Measurements from ENCODE around the gene FLII. TPM values are rescaled to one million over a fixed set of nuclear protein-coding genes. Genes with fewer than 3 reads are reported as not detected.

The FLII gene
- polyA plus RNA-seq, 2 donors: 218 to 258 TPM

DNA sequence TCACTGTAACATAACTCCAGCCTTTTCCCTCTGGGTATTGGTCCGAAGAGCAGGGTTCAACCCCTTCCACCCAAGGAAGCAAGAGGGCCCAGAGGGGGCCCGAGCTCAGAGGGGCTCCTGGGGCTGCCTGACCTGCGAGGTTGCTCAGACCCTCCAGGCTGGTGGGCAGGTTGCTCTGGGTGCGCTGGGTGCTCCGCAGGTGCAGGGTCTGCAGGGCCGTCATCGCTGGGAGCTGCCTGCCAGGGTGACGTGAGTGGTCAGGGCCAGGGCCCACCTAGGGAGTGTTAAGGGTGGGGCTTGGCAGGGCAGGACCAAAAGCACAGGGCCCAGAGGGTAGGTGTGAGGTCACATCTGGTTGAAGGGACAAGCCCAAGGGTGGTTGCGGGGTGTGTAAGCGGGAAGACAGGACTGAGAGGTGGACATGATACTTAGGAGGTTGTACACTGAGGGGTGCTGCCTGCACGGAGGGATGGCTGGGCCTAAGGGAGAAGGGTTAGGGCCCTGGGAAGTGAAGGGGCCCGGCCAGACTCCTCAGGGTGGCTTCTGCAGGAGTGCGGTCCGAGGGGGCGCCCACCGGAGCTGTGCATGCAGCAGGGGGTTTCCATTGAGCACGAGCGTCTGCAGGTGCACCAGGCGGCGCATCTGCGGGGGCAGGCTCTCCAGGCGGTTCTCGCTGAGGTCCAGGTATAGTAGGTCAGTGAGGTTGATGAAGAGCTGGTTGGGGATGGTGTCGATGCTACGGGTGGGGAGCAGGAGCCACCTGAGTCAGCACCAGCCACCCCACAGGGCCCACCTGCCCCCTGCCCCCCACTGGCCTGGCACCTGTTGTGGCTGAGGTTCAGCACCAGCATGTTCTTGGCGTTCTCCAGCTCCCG lies 4.4 kb downstream of the FLII start:
- peaks cover 13 to 57% of the 10 kb centered on the region in 2 donors for H3K36me3 ChIP-seq (ENCODE audit: control insufficient read depth in 2 of 2, insufficient read depth in 2 of 2, low read length in 1 of 2)
- H3K27ac ChIP-seq (ENCODE audit: low read depth in 2 of 2, low read length in 1 of 2): no peak overlapping the region
- no peaks in the 10 kb centered on the region for H3K27me3 ChIP-seq (ENCODE audit: control insufficient read depth in 1 of 2, insufficient read depth in 2 of 2, low read length in 2 of 2)
- H3K4me3 ChIP-seq (ENCODE audit: low read depth in 1 of 2, low read length in 2 of 2): no peak overlapping the region
- H3K9me3 ChIP-seq (ENCODE audit: control insufficient read depth in 2 of 2, insufficient read depth in 1 of 2, low read depth in 1 of 2, low read length in 1 of 2): no peaks in the 10 kb centered on the region
- WGBS, 2 donors: 91 to 93% methylated on average over 27 of the region's 27 CpGs
- H3K4me1 ChIP-seq (ENCODE audit: control insufficient read depth in 2 of 2, insufficient read depth in 2 of 2, low read length in 1 of 2): peaks cover 0 to 18% of the 10 kb centered on the region in 2 donors

DNA sequence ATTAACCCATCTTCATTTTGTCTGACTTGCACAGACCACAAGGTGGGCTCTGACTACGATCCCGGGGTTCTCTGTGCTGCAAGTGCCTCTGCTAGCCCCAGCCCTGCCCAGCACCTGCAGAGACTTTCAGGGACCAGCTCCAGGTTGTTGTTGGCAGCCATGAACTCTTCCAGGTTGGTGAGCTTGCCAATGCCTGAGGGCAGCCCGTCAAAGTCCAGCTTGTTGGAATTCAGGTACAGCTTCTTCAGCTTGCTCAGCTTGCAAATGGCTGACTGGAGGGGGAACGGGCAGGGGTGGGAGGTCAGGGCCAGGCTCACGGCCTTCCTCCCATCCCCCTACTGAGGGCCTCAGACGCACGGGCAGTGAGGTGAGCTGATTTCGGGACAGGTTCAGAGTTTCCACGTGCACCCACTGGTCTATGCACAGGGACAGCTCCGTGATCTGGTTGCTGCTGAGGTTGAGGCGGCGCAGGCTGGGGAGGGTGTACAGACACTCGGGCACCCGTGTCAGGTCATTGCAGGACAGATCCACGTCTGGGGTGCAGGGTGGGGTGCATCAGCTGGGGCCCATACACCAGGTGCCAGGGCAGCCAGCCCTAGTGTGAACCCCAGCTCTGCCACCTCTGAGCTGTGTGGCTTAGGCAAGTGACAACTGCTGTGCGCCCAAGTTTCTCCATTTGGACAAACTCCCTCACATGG lies 5.2 kb downstream of the FLII start:
- H3K27ac ChIP-seq (ENCODE audit: low read depth in 2 of 2, low read length in 1 of 2): no peak overlapping the region
- no peaks in the 10 kb centered on the region for H3K27me3 ChIP-seq (ENCODE audit: control insufficient read depth in 1 of 2, insufficient read depth in 2 of 2, low read length in 2 of 2)
- H3K36me3 ChIP-seq (ENCODE audit: control insufficient read depth in 2 of 2, insufficient read depth in 2 of 2, low read length in 1 of 2): peaks cover 15 to 63% of the 10 kb centered on the region in 2 donors
- peaks cover 0 to 18% of the 10 kb centered on the region in 2 donors for H3K4me1 ChIP-seq (ENCODE audit: control insufficient read depth in 2 of 2, insufficient read depth in 2 of 2, low read length in 1 of 2)
- no peaks in the 10 kb centered on the region for H3K9me3 ChIP-seq (ENCODE audit: control insufficient read depth in 2 of 2, insufficient read depth in 1 of 2, low read depth in 1 of 2, low read length in 1 of 2)
- H3K4me3 ChIP-seq (ENCODE audit: low read depth in 1 of 2, low read length in 2 of 2): no peak overlapping the region
- 64 to 74% methylated on average over 16 of the region's 16 CpGs for WGBS, 2 donors

DNA sequence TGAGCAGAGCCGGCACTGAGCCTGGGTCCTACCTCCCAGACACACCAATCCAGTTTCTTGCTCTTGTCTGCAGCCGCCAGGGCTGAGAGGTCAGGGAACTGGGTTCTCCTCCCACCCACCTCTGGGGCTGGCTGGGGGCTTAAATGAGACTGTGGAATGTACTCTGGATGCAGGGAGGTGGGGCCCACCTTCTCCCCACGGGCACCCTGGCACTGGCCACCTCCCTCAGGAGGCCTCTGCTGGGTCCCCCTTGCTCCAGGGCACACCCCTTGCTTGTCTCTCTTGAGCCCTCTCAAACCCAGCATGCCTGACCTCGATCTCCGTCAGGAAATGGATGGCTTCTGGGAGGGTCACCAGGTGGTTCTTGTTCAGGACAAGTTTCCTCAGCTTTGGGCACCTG lies 6.4 kb downstream of the FLII start:
- Histone ChIP-seq H3K27me3 (ENCODE audit: control insufficient read depth in 1 of 2, insufficient read depth in 2 of 2, low read length in 2 of 2) (no peaks in the 10 kb centered on the region), H3K4me1 (ENCODE audit: control insufficient read depth in 2 of 2, insufficient read depth in 2 of 2, low read length in 1 of 2) (peaks cover 0 to 22% of the 10 kb centered on the region in 2 donors), H3K4me3 (ENCODE audit: low read depth in 1 of 2, low read length in 2 of 2) (no peak overlapping the region), H3K36me3 (ENCODE audit: control insufficient read depth in 2 of 2, insufficient read depth in 2 of 2, low read length in 1 of 2) (peaks cover 15 to 66% of the 10 kb centered on the region in 2 donors), H3K27ac (ENCODE audit: low read depth in 2 of 2, low read length in 1 of 2) (no peak overlapping the region), H3K9me3 (ENCODE audit: control insufficient read depth in 2 of 2, insufficient read depth in 1 of 2, low read depth in 1 of 2, low read length in 1 of 2) (no peaks in the 10 kb centered on the region)
- WGBS, 2 donors: 78 to 83% methylated on average over 5 of the region's 5 CpGs

GRCh38 chr17:18251204-18251603 lies 7.3 kb downstream of the FLII start:
- Histone ChIP-seq H3K4me1 (ENCODE audit: control insufficient read depth in 2 of 2, insufficient read depth in 2 of 2, low read length in 1 of 2) (peaks cover 0 to 21% of the 10 kb centered on the region in 2 donors), H3K4me3 (ENCODE audit: low read depth in 1 of 2, low read length in 2 of 2) (no peak overlapping the region), H3K27me3 (ENCODE audit: control insufficient read depth in 1 of 2, insufficient read depth in 2 of 2, low read length in 2 of 2) (no peaks in the 10 kb centered on the region), H3K36me3 (ENCODE audit: control insufficient read depth in 2 of 2, insufficient read depth in 2 of 2, low read length in 1 of 2) (peaks cover 15 to 68% of the 10 kb centered on the region in 2 donors), H3K9me3 (ENCODE audit: control insufficient read depth in 2 of 2, insufficient read depth in 1 of 2, low read depth in 1 of 2, low read length in 1 of 2) (no peaks in the 10 kb centered on the region), H3K27ac (ENCODE audit: low read depth in 2 of 2, low read length in 1 of 2) (no peak overlapping the region)
- whole genome bisulfite sequencing, 2 donors: 79 to 81% methylated on average over 15 of the region's 15 CpGs

DNA sequence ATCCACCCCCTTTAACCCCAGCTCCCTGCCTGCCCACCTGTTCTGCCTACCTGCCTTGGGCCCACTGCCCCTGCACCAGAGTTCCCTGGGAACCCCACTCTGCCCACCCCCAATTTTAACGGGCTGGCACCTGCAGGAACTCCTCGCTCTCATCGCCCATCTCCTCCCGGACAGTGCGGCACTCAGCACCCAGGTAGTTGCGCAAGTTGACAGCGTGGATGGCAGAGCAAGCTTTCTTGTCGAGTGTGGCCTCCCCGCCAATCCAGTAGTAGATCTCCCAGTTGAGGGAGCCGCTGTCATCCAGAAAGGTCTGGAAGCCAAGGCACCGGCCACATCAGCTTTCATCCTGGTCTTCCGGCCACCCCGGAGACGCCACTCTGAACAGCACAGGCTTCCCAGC lies 7.8 kb downstream of the FLII start:
- 90 to 91% methylated on average over 14 of the region's 14 CpGs for WGBS, 2 donors
- peaks cover 15 to 68% of the 10 kb centered on the region in 2 donors for H3K36me3 ChIP-seq (ENCODE audit: control insufficient read depth in 2 of 2, insufficient read depth in 2 of 2, low read length in 1 of 2)
- peak overlapping the region in 1 of 2 donors; percentile 30 for H3K27ac ChIP-seq (ENCODE audit: low read depth in 2 of 2, low read length in 1 of 2)
- no peaks in the 10 kb centered on the region for H3K9me3 ChIP-seq (ENCODE audit: control insufficient read depth in 2 of 2, insufficient read depth in 1 of 2, low read depth in 1 of 2, low read length in 1 of 2)
- H3K27me3 ChIP-seq (ENCODE audit: control insufficient read depth in 1 of 2, insufficient read depth in 2 of 2, low read length in 2 of 2): no peaks in the 10 kb centered on the region
- no peak overlapping the region for H3K4me3 ChIP-seq (ENCODE audit: low read depth in 1 of 2, low read length in 2 of 2)
- peaks cover 0 to 25% of the 10 kb centered on the region in 2 donors for H3K4me1 ChIP-seq (ENCODE audit: control insufficient read depth in 2 of 2, insufficient read depth in 2 of 2, low read length in 1 of 2)

DNA sequence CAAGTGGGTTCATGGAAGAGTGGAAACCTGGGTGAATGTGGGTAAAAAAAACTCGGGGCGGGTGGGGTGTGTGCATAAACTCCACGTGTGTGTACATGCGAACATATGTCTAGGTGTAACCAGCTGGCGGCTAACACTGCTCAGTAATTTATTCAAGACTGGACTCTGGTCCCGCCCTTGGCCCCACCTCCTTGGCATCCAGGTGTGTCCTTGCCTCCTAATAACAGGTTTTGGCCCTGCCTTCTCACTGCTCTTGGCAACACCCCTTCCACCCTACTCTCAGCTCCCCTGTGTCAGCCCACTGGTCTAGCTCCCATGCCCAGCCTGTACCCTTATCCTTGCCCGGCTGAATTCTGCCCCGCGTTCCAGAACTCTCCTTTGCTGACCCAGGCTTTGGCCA lies 8.3 kb downstream of the FLII start:
- Histone ChIP-seq H3K9me3 (ENCODE audit: control insufficient read depth in 2 of 2, insufficient read depth in 1 of 2, low read depth in 1 of 2, low read length in 1 of 2) (no peaks in the 10 kb centered on the region), H3K4me1 (ENCODE audit: control insufficient read depth in 2 of 2, insufficient read depth in 2 of 2, low read length in 1 of 2) (peaks cover 0 to 29% of the 10 kb centered on the region in 2 donors), H3K36me3 (ENCODE audit: control insufficient read depth in 2 of 2, insufficient read depth in 2 of 2, low read length in 1 of 2) (peaks cover 15 to 70% of the 10 kb centered on the region in 2 donors), H3K27ac (ENCODE audit: low read depth in 2 of 2, low read length in 1 of 2) (peak overlapping the region in 1 of 2 donors; percentile 30), H3K27me3 (ENCODE audit: control insufficient read depth in 1 of 2, insufficient read depth in 2 of 2, low read length in 2 of 2) (no peaks in the 10 kb centered on the region), H3K4me3 (ENCODE audit: low read depth in 1 of 2, low read length in 2 of 2) (no peak overlapping the region)
- 52 to 61% methylated on average over 9 of the region's 9 CpGs for whole genome bisulfite sequencing, 2 donors

DNA sequence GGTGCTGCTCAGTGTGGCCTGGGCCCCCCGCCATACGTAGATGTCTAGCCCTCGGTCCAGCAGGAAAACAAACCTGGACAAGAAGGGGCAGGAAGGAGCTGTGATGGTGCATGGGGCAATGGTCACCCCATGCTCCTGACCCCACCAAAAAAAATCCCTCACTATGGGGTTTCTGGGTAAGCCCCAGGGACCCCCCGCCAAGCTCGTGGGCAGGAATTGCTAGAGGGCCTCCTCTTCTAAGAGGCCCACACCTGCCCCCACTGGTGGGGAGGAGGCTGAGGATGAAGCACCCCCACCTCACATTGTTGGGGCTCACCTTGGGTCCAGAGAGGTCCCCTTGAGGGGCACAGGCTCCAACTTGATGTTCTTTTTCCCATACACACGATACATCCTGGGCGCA lies 9.7 kb downstream of the FLII start:
- no peak overlapping the region for H3K4me3 ChIP-seq (ENCODE audit: low read depth in 1 of 2, low read length in 2 of 2)
- H3K36me3 ChIP-seq (ENCODE audit: control insufficient read depth in 2 of 2, insufficient read depth in 2 of 2, low read length in 1 of 2): peaks cover 15 to 65% of the 10 kb centered on the region in 2 donors
- no peak overlapping the region for H3K27ac ChIP-seq (ENCODE audit: low read depth in 2 of 2, low read length in 1 of 2)
- H3K9me3 ChIP-seq (ENCODE audit: control insufficient read depth in 2 of 2, insufficient read depth in 1 of 2, low read depth in 1 of 2, low read length in 1 of 2): no peaks in the 10 kb centered on the region
- 82 to 88% methylated on average over 7 of the region's 7 CpGs for WGBS, 2 donors
- H3K27me3 ChIP-seq (ENCODE audit: control insufficient read depth in 1 of 2, insufficient read depth in 2 of 2, low read length in 2 of 2): no peaks in the 10 kb centered on the region
- peaks cover 0 to 36% of the 10 kb centered on the region in 2 donors for H3K4me1 ChIP-seq (ENCODE audit: control insufficient read depth in 2 of 2, insufficient read depth in 2 of 2, low read length in 1 of 2)

DNA sequence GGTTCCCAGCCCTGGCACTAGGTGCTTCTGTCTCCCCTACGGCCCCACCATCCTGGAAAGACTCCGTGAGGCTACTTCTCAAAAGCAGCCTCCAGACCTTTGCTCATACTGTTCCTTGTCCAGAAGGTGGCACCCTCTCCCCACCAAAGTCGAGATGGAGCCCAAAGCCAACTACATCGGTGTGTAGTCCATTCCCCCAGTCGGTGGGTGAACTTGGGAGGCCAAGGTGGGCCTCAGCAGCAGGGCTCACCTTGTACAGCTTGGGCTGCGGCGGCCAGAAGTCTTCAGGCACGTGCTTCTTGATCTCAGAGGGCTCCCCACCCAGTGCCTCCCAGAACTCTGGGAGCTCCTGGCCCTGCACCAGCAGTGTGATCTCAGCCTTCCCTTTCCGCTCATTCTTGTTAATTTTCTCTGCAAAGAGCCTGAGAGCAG lies 10.2 kb downstream of the FLII start:
- no peak overlapping the region for H3K4me3 ChIP-seq (ENCODE audit: low read depth in 1 of 2, low read length in 2 of 2)
- peaks cover 14 to 65% of the 10 kb centered on the region in 2 donors for H3K36me3 ChIP-seq (ENCODE audit: control insufficient read depth in 2 of 2, insufficient read depth in 2 of 2, low read length in 1 of 2)
- H3K27me3 ChIP-seq (ENCODE audit: control insufficient read depth in 1 of 2, insufficient read depth in 2 of 2, low read length in 2 of 2): no peaks in the 10 kb centered on the region
- peak overlapping the region in 1 of 2 donors; percentile 82 for H3K27ac ChIP-seq (ENCODE audit: low read depth in 2 of 2, low read length in 1 of 2)
- H3K9me3 ChIP-seq (ENCODE audit: control insufficient read depth in 2 of 2, insufficient read depth in 1 of 2, low read depth in 1 of 2, low read length in 1 of 2): no peaks in the 10 kb centered on the region
- peaks cover 0 to 41% of the 10 kb centered on the region in 2 donors for H3K4me1 ChIP-seq (ENCODE audit: control insufficient read depth in 2 of 2, insufficient read depth in 2 of 2, low read length in 1 of 2)
- 14 to 23% methylated on average over 9 of the region's 9 CpGs for WGBS, 2 donors

DNA sequence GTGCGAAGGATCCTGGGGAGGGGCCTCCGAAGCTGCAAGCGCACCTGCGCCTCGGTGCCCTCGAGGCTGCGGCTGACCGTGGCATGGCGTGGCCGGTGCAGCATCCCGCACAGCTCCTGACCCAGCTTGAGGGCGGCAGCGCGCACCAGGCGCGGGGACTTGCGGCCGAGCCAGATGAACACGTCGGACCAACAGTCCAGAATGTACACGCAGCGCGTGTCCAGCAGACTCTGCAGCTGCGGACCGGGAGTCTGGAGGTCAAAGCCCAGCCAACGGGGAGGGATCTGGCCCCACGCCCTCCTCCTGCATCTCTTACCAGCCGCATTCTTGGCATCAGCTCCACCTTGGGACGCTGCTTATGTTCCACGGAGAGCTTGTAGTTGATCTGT lies 10.9 kb downstream of the FLII start:
- no peaks in the 10 kb centered on the region for H3K27me3 ChIP-seq (ENCODE audit: control insufficient read depth in 1 of 2, insufficient read depth in 2 of 2, low read length in 2 of 2)
- H3K27ac ChIP-seq (ENCODE audit: low read depth in 2 of 2, low read length in 1 of 2): peak overlapping the region; percentile 82 to 83
- H3K36me3 ChIP-seq (ENCODE audit: control insufficient read depth in 2 of 2, insufficient read depth in 2 of 2, low read length in 1 of 2): peaks cover 12 to 61% of the 10 kb centered on the region in 2 donors
- H3K9me3 ChIP-seq (ENCODE audit: control insufficient read depth in 2 of 2, insufficient read depth in 1 of 2, low read depth in 1 of 2, low read length in 1 of 2): peaks cover 0 to 2% of the 10 kb centered on the region in 2 donors
- peak overlapping the region in 1 of 2 donors; percentile 24 for H3K4me3 ChIP-seq (ENCODE audit: low read depth in 1 of 2, low read length in 2 of 2)
- H3K4me1 ChIP-seq (ENCODE audit: control insufficient read depth in 2 of 2, insufficient read depth in 2 of 2, low read length in 1 of 2): peaks cover 0 to 41% of the 10 kb centered on the region in 2 donors
- WGBS, 2 donors: 48 to 52% methylated on average over 20 to 30 of the region's 30 CpGs

All from esophagus (tissue), 2 donors.